Measurements from ENCODE around the gene LRTM1. TPM values are rescaled to one million over a fixed set of nuclear protein-coding genes. Genes with fewer than 3 reads are reported as not detected.

The LRTM1 gene
- total RNA-seq, 1 donor from 2014 or later = not detected

DNA sequence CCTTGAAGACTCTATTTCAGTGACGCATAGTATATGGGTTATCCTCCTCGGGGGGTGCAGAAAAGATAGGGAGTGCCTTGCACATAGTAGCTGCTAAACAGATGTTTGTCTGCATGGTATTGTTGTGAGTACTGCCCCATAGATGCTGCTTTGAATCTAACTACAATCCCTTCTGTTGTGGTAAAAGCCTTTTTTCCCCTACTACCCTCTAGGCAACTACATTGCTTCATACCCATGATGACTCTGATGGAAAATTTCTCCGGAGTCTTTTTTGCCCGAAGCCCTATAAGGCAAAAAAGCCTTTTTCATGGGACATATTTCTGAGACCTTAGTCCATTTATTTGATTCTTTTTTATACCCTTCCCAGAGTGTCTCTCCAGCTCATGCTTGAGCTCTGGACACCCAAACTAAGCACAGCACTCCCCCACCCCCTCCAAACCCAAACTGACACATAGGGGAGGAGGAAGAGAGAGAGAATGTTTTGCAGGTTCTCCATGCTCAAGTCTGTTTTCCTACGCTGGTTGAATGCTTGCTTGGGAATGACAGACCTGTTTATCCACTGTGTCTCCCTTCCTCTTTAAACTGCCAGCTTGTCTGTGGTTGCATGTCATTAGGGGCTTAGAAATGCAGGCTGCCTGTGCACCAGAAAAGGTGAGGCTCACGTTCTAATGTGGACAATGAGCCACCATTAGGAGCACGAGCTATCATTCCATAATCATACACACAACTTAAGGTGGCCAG is 52.9 kb downstream of the LRTM1 start:
- Mint-ChIP-seq H3K9me3 (peaks cover 4% of the 10 kb centered on the region), H3K27ac (no peak overlapping the region), H3K4me3 (no peak overlapping the region), H3K4me1 (peaks cover 53% of the 10 kb centered on the region), H3K36me3 (peaks cover 1% of the 10 kb centered on the region), H3K27me3 (ENCODE audit: low read depth) (no peaks in the 10 kb centered on the region)
- DNase-seq (ENCODE audit: low spot score in 2 of 2, unreplicated experiment in 2 of 2) = no peak
- no peak for TF ChIP-seq CTCF (IDR thresholded peaks at IDR 0.05; ENCODE audit: unreplicated experiment)

DNA sequence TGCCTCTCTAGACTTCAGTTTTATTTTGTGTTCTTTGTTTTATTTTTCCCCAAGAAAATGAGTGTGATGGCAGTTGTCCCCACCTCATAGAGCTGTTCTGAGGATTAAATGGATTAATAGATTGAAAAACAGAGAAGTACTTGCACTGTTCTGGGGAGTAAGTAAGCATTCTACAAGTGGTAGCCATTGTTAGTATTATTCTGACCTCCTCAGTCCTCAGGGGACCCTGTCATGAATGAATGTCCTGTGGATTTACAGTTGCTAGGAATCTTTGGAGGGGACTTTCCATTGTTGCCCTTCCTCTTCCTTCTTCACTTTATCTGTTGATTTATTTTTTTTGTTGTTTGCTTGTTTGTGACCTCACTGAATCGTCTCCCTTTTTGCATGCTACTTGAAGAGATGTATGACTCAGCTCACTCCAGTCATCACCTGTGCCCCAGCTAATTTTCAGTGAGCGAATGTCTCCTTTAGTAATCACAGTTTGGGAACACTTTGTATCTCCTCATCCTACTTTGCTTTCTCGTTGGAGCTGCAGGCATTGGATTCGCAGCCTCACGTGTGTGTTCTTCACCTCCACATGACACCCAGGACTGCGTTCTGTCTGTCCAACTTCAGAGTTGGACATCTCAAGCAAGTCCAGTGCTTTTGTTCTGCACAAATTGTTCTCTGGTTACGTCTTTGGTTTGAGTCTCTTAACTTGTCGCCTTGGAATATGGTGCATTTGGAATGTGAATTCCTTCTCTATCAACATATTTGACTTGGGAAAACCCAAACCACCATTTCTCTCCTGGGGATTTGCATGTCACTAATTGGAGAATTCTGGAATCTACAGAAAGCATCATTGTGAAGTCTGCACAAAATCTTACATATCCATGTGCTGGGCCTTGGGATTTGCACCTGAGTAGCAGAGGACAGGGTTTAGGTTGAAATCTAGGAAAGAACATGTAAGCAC is 54.5 kb downstream of the LRTM1 start:
- no peak overlapping the region for H3K27ac Mint-ChIP-seq
- H3K27me3 Mint-ChIP-seq (ENCODE audit: low read depth) = no peaks in the 10 kb centered on the region
- DNase-seq (ENCODE audit: low spot score in 2 of 2, unreplicated experiment in 2 of 2) = no peak
- no peak overlapping the region for H3K4me3 Mint-ChIP-seq
- H3K4me1 Mint-ChIP-seq = peaks cover 37% of the 10 kb centered on the region
- peaks cover 1% of the 10 kb centered on the region for H3K36me3 Mint-ChIP-seq
- peaks cover 4% of the 10 kb centered on the region for H3K9me3 Mint-ChIP-seq
- no peak for TF ChIP-seq CTCF (IDR thresholded peaks at IDR 0.05; ENCODE audit: unreplicated experiment)

DNA sequence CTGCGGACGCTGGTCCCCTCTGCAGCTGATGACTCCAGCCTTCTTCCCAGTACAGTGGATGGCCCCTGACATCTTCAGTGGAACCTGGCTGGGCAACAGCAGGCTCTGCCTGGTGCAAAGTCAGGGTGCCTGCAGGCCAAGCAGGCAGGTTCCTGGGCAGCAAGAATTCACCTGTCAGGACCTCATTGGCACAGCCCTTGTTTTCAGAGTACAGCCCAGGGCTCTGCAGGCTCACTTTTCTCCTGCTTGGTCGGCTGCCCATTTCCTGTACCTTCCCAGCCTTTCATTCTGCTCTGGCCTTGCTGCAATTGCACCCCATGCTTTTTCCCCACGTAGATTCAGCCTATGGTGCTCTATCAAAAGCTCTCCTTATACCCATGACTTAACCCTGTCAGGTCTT is 56.0 kb downstream of the LRTM1 start:
- DNase-seq (ENCODE audit: low spot score in 2 of 2, unreplicated experiment in 2 of 2) = no peak
- H3K36me3 Mint-ChIP-seq = peaks cover 1% of the 10 kb centered on the region
- no peak for TF ChIP-seq CTCF (IDR thresholded peaks at IDR 0.05; ENCODE audit: unreplicated experiment)
- peaks cover 23% of the 10 kb centered on the region for H3K4me1 Mint-ChIP-seq
- H3K27ac Mint-ChIP-seq = no peak overlapping the region
- peaks cover 4% of the 10 kb centered on the region for H3K9me3 Mint-ChIP-seq
- no peak overlapping the region for H3K4me3 Mint-ChIP-seq
- no peaks in the 10 kb centered on the region for H3K27me3 Mint-ChIP-seq (ENCODE audit: low read depth)

- no peaks in the 10 kb centered on the region for H3K27me3 Mint-ChIP-seq (ENCODE audit: low read depth)
- peaks cover 1% of the 10 kb centered on the region for H3K36me3 Mint-ChIP-seq
- H3K27ac Mint-ChIP-seq = no peak overlapping the region
- peaks cover 13% of the 10 kb centered on the region for H3K4me1 Mint-ChIP-seq
- no peak for DNase-seq (ENCODE audit: low spot score in 2 of 2, unreplicated experiment in 2 of 2)
- TF ChIP-seq CTCF (IDR thresholded peaks at IDR 0.05; ENCODE audit: unreplicated experiment) = peak; percentile 47
- H3K9me3 Mint-ChIP-seq = peaks cover 4% of the 10 kb centered on the region
- no peak overlapping the region for H3K4me3 Mint-ChIP-seq
These were observed 57.4 kb downstream of the LRTM1 start for GRCh38 chr3:54870423-54870822.

Measured in mesothelial cell of epicardium (in vitro differentiated cells).